Aorta (tissue), 5 donors: ENCODE results near the gene PLEKHN1. TPM values are rescaled to one million over a fixed set of nuclear protein-coding genes. Genes with fewer than 3 reads are reported as not detected.

ENCODE experiments used
- ATAC-seq: fragments of 200-7000 bp; cut with Tn5 transposase; one replicate; pipeline ENCODE4 v1.9.1; 2022; ENCODE audit warnings: moderate library complexity; ENCODE audit not compliant: low FRiP score
- DNase-seq, 2 donors: peaks; one replicate each; pipeline ENCODE4 v3.0.0-alpha.2; 2020
- H3K27ac ChIP-seq, 2 donors: one replicate each; pipeline ENCODE4 v1.5.1; 2013; ENCODE audit warnings: low read length in 2 of 2, mild to moderate bottlenecking in 2 of 2, moderate library complexity in 2 of 2, control low read depth in 1 of 2, inconsistent platforms in 1 of 2, low read depth in 1 of 2
- H3K27me3 ChIP-seq, 2 donors: one replicate each; pipeline ENCODE4 v1.6.1; 2013; ENCODE audit warnings: control low read depth in 1 of 2, low read length in 1 of 2, mild to moderate bottlenecking in 1 of 2, moderate library complexity in 1 of 2; ENCODE audit not compliant: insufficient read depth in 2 of 2, control insufficient read depth in 1 of 2
- H3K36me3 ChIP-seq, 2 donors: one replicate each; pipeline ENCODE4 v1.6.1; 2013; ENCODE audit warnings: control low read depth in 1 of 2, low read length in 1 of 2, mild to moderate bottlenecking in 1 of 2; ENCODE audit not compliant: insufficient read depth in 2 of 2, control insufficient read depth in 1 of 2
- H3K4me1 ChIP-seq, 2 donors: one replicate each; pipeline ENCODE4 v1.6.1; 2013; ENCODE audit warnings: low read length in 2 of 2, control low read depth in 1 of 2, mild to moderate bottlenecking in 1 of 2, moderate library complexity in 1 of 2; ENCODE audit not compliant: insufficient read depth in 2 of 2, control insufficient read depth in 1 of 2
- H3K4me3 ChIP-seq, 2 donors: one replicate each; pipeline ENCODE4 v1.5.1; 2013; ENCODE audit warnings: low read length in 2 of 2, control low read depth in 1 of 2, mild to moderate bottlenecking in 1 of 2
- H3K9me3 ChIP-seq: one replicate; pipeline ENCODE4 v1.6.1; 2013; ENCODE audit warnings: mild to moderate bottlenecking, low read length; ENCODE audit not compliant: control insufficient read depth
- WGBS, 2 donors: extraction: QIAGEN DNeasy Blood & Tissue Kit; methylation state at CpG; one replicate each; pipeline ENCODE4 v1.1.7; 2013; 5-methylcytosine and 5-hydroxymethylcytosine counted together
- intact Hi-C, 2 donors: fragments of 100-400 bp; cut with DNase I; formaldehyde crosslinking; loops; one replicate each; pipeline versions ENCODE4 v1.14.2 to v1.15.0; 2022
- polyA plus RNA-seq, 2 donors: library from polyadenylated mRNA; stranded (reverse); fragments of 200-250 nt; gene quantifications; one replicate each; pipeline ENCODE4 v1.2.3, GENCODE V29; 2013
- total RNA-seq, 2 donors: library from RNA; stranded (reverse); fragmentation: NEBNext Ultra II Directional; extraction: Animal tissue kit (Norgen Biotek cat#: 25700); gene quantifications; one replicate each; pipeline ENCODE4 v1.2.1, GENCODE V29; 2021
- donor health status: healthy with polysubstance abuse.
- donor health status: Bipolar disorder and iron deficiency.
- donor health status: DM: no; HTN: no; CAD: no.
- donor health status: DM: no; HTN: no; CAD: no.
- donor health status: DM: yes; HTN: yes; CAD: no.

PLEKHN1 gene
- total and polyA plus RNA-seq, 4 donors, result 0.13 to 1.2 (median 0.57) TPM

- peak overlapping the region; percentile 83 to 86 for H3K4me3 ChIP-seq
- H3K9me3 ChIP-seq, result no peaks in the 10 kb centered on the region
- H3K27ac ChIP-seq, result no peak overlapping the region
- no peak for DNase-seq
- no peaks in the 10 kb centered on the region for H3K27me3 ChIP-seq
- WGBS, 2 donors, result 36 to 39% methylated on average over 48 to 56 of the region's 56 CpGs
- intact Hi-C loops, result no loop called here
- H3K4me1 ChIP-seq, result no peaks in the 10 kb centered on the region
- ATAC-seq, result no peak
- H3K36me3 ChIP-seq, result no peaks in the 10 kb centered on the region
Observed at GRCh38 chr1:961132-961669, 5.1 kb upstream of the PLEKHN1 start.

- no peak for DNase-seq
- Histone ChIP-seq H3K9me3 (no peaks in the 10 kb centered on the region), H3K4me1 (no peaks in the 10 kb centered on the region), H3K27me3 (no peaks in the 10 kb centered on the region), H3K4me3 (no peak overlapping the region), H3K36me3 (no peaks in the 10 kb centered on the region), H3K27ac (no peak overlapping the region)
- no peak for ATAC-seq
- intact Hi-C loops, result no loop called here
- WGBS, 2 donors, result 96 to 97% methylated on average over 57 of the region's 57 CpGs
Observed at GRCh38 chr1:962381-963300, 3.6 kb upstream of the PLEKHN1 start.

GRCh38 chr1:963301-963651 lies 3.0 kb upstream of the PLEKHN1 start:
- H3K4me3 ChIP-seq, result no peak overlapping the region
- no peaks in the 10 kb centered on the region for H3K9me3 ChIP-seq
- no peaks in the 10 kb centered on the region for H3K36me3 ChIP-seq
- no peaks in the 10 kb centered on the region for H3K4me1 ChIP-seq
- WGBS, 2 donors, result 91 to 94% methylated on average over 16 of the region's 16 CpGs
- DNase-seq, result no peak
- H3K27me3 ChIP-seq, result no peaks in the 10 kb centered on the region
- ATAC-seq, result no peak
- intact Hi-C loops, result no loop called here
- no peak overlapping the region for H3K27ac ChIP-seq

- DNase-seq, result no peak
- Histone ChIP-seq H3K27me3 (no peaks in the 10 kb centered on the region), H3K4me1 (no peaks in the 10 kb centered on the region), H3K9me3 (no peaks in the 10 kb centered on the region), H3K27ac (no peak overlapping the region), H3K36me3 (no peaks in the 10 kb centered on the region), H3K4me3 (no peak overlapping the region)
- 94 to 95% methylated on average over 47 of the region's 47 CpGs for WGBS, 2 donors
- no peak for ATAC-seq
- intact Hi-C loops, result no loop called here
Observed at GRCh38 chr1:963746-964525, 2.3 kb upstream of the PLEKHN1 start.

- H3K4me3 ChIP-seq, result no peak overlapping the region
- no peak overlapping the region for H3K27ac ChIP-seq
- 96 to 97% methylated on average over 36 to 44 of the region's 51 CpGs for WGBS, 2 donors
- no peaks in the 10 kb centered on the region for H3K36me3 ChIP-seq
- intact Hi-C loops, result no loop called here
- ATAC-seq, result no peak
- H3K27me3 ChIP-seq, result no peaks in the 10 kb centered on the region
- H3K9me3 ChIP-seq, result no peaks in the 10 kb centered on the region
- H3K4me1 ChIP-seq, result no peaks in the 10 kb centered on the region
- DNase-seq, result no peak
Observed at GRCh38 chr1:964691-965525, 1.4 kb upstream of the PLEKHN1 start.

- H3K9me3 ChIP-seq, result no peaks in the 10 kb centered on the region
- no peak for ATAC-seq
- H3K4me3 ChIP-seq, result no peak overlapping the region
- no peaks in the 10 kb centered on the region for H3K36me3 ChIP-seq
- no peaks in the 10 kb centered on the region for H3K27me3 ChIP-seq
- DNase-seq, result no peak
- no peak overlapping the region for H3K27ac ChIP-seq
- 86 to 87% methylated on average over 26 of the region's 26 CpGs for WGBS, 2 donors
- no peaks in the 10 kb centered on the region for H3K4me1 ChIP-seq
- intact Hi-C loops, result no loop called here
Observed at GRCh38 chr1:965526-966134, 652 bp upstream of the PLEKHN1 start.

- Histone ChIP-seq H3K4me3 (peak overlapping the region; percentile 1 to 28), H3K36me3 (no peaks in the 10 kb centered on the region), H3K27ac (no peak overlapping the region), H3K27me3 (no peaks in the 10 kb centered on the region), H3K9me3 (no peaks in the 10 kb centered on the region), H3K4me1 (no peaks in the 10 kb centered on the region)
- WGBS, 2 donors, result 0% methylated on average over 58 to 60 of the region's 60 CpGs
- intact Hi-C loops, result no loop called here
- DNase-seq, result peak; percentile 86 to 94
- ATAC-seq, result peak; percentile 72
Observed at GRCh38 chr1:966704-967300, 520 bp downstream of the PLEKHN1 start.
